ENCODE results near the gene ZNF608. TPM values are rescaled to one million over a fixed set of nuclear protein-coding genes. Genes with fewer than 3 reads are reported as not detected.

Gene ZNF608
- total RNA-seq, 1 donor, result 2.6 TPM

GRCh38 chr5:124718380-124718789 is 28.1 kb downstream of the ZNF608 start:
- TF ChIP-seq CTCF (IDR thresholded peaks at IDR 0.05; ENCODE audit: insufficient read depth, low read depth, low read length), result no peak
- H3K4me3 ChIP-seq (ENCODE audit: low read depth, low read length), result no peak overlapping the region
- no peak for DNase-seq (ENCODE audit: low read depth)

GRCh38 chr5:124716169-124716568 is 30.3 kb downstream of the ZNF608 start:
- DNase-seq (ENCODE audit: low read depth), result no peak
- H3K4me3 ChIP-seq (ENCODE audit: low read depth, low read length), result no peak overlapping the region
- no peak for TF ChIP-seq CTCF (IDR thresholded peaks at IDR 0.05; ENCODE audit: insufficient read depth, low read depth, low read length)

GRCh38 chr5:124714910-124715309 is 31.5 kb downstream of the ZNF608 start:
- no peak for TF ChIP-seq CTCF (IDR thresholded peaks at IDR 0.05; ENCODE audit: insufficient read depth, low read depth, low read length)
- H3K4me3 ChIP-seq (ENCODE audit: low read depth, low read length), result no peak overlapping the region
- no peak for DNase-seq (ENCODE audit: low read depth)

- no peak overlapping the region for H3K4me3 ChIP-seq (ENCODE audit: low read depth, low read length)
- TF ChIP-seq CTCF (IDR thresholded peaks at IDR 0.05; ENCODE audit: insufficient read depth, low read depth, low read length), result no peak
- no peak for DNase-seq (ENCODE audit: low read depth)
Measured at GRCh38 chr5:124713595-124713994, 32.8 kb downstream of the ZNF608 start.

GRCh38 chr5:124712731-124713305 is 33.6 kb downstream of the ZNF608 start:
- no peak for TF ChIP-seq CTCF (IDR thresholded peaks at IDR 0.05; ENCODE audit: insufficient read depth, low read depth, low read length)
- no peak overlapping the region for H3K4me3 ChIP-seq (ENCODE audit: low read depth, low read length)
- no peak for DNase-seq (ENCODE audit: low read depth)

- no peak for TF ChIP-seq CTCF (IDR thresholded peaks at IDR 0.05; ENCODE audit: insufficient read depth, low read depth, low read length)
- no peak for DNase-seq (ENCODE audit: low read depth)
- H3K4me3 ChIP-seq (ENCODE audit: low read depth, low read length), result no peak overlapping the region
Measured at GRCh38 chr5:124708086-124708485, 38.4 kb downstream of the ZNF608 start.

GRCh38 chr5:124707520-124707919 is 38.9 kb downstream of the ZNF608 start:
- no peak overlapping the region for H3K4me3 ChIP-seq (ENCODE audit: low read depth, low read length)
- DNase-seq (ENCODE audit: low read depth), result no peak
- TF ChIP-seq CTCF (IDR thresholded peaks at IDR 0.05; ENCODE audit: insufficient read depth, low read depth, low read length), result no peak

Measured in fibroblast of villous mesenchyme (primary cell).